Naive B cell (primary cell): Measurements from ENCODE around the gene PHF21B. TPM values are rescaled to one million over a fixed set of nuclear protein-coding genes. Genes with fewer than 3 reads are reported as not detected.

ENCODE experiments used
- ATAC-seq, 2 donors: fragments of 150-1000 bp; cut with Tn5 transposase; 2 replicates each; pipeline ENCODE4 v1.10.0; 2021; ENCODE audit warnings: low read depth in 2 of 2, mild to moderate bottlenecking in 2 of 2, moderate library complexity in 2 of 2
- DNase-seq: peaks from one replicate; pipeline ENCODE4 v3.0.0; 2022
- H3K27ac Mint-ChIP-seq, 6 donors: one replicate each; pipeline ENCODE4 v1.8.0; 2020 to 2022; ENCODE audit warnings: mild to moderate bottlenecking in 6 of 6, mixed read lengths in 6 of 6, moderate library complexity in 5 of 6, inconsistent platforms in 2 of 6
- H3K27me3 Mint-ChIP-seq, 3 donors: one replicate each; pipeline ENCODE4 v1.8.0; 2021 to 2022; ENCODE audit warnings: mixed read lengths in 3 of 3, mild to moderate bottlenecking in 1 of 3
- H3K36me3 Mint-ChIP-seq, 2 donors: one replicate each; pipeline ENCODE4 v1.8.0; 2020 to 2022; ENCODE audit warnings: mixed read lengths in 2 of 2, inconsistent platforms in 1 of 2, mild to moderate bottlenecking in 1 of 2
- H3K4me1 Mint-ChIP-seq, 3 donors: one replicate each; pipeline ENCODE4 v1.8.0; 2020 to 2022; ENCODE audit warnings: mixed read lengths in 3 of 3, inconsistent platforms in 1 of 3, mild to moderate bottlenecking in 1 of 3, moderate library complexity in 1 of 3
- H3K4me3 Mint-ChIP-seq, 8 donors: one replicate each; pipeline ENCODE4 v1.8.0; 2020 to 2022; ENCODE audit warnings: mild to moderate bottlenecking in 8 of 8, mixed read lengths in 8 of 8, moderate library complexity in 8 of 8, inconsistent platforms in 2 of 8
- H3K9me3 Mint-ChIP-seq, 7 donors: one replicate each; pipeline ENCODE4 v1.8.0; 2020 to 2022; ENCODE audit warnings: mixed read lengths in 7 of 7, mild to moderate bottlenecking in 5 of 7, inconsistent platforms in 2 of 7, moderate library complexity in 1 of 7
- polyA plus RNA-seq, 6 donors: library from polyadenylated mRNA; unstranded; fragments of 300-500 nt; fragmentation: Illumina TruSeq; gene quantifications; one replicate each; pipeline ENCODE4 v1.2.3, GENCODE V29; 2021; ENCODE audit warnings: low read depth in 6 of 6

Gene PHF21B
- polyA plus RNA-seq, 6 donors from 2014 or later: not detected

- peaks cover 0 to 10% of the 10 kb centered on the region in 2 donors for H3K36me3 Mint-ChIP-seq
- peaks cover 8 to 17% (median 14%) of the 10 kb centered on the region in 3 donors for H3K27me3 Mint-ChIP-seq
- ATAC-seq (no peak), DNase-seq (no peak)
- peak overlapping the region in 1 of 8 donors; percentile 48 for H3K4me3 Mint-ChIP-seq
- H3K9me3 Mint-ChIP-seq: peaks cover 0 to 23% (median 20%) of the 10 kb centered on the region in 7 donors
- no peaks in the 10 kb centered on the region for H3K4me1 Mint-ChIP-seq
- no peak overlapping the region for H3K27ac Mint-ChIP-seq
Measured at GRCh38 chr22:44840611-44841322, 169.0 kb downstream of the PHF21B start.

- H3K4me3 Mint-ChIP-seq: no peak overlapping the region
- peaks cover 0 to 24% (median 22%) of the 10 kb centered on the region in 7 donors for H3K9me3 Mint-ChIP-seq
- H3K27ac Mint-ChIP-seq: no peak overlapping the region
- ATAC-seq (no peak), DNase-seq (no peak)
- peaks cover 0 to 3% of the 10 kb centered on the region in 2 donors for H3K36me3 Mint-ChIP-seq
- no peaks in the 10 kb centered on the region for H3K4me1 Mint-ChIP-seq
- peaks cover 11 to 19% (median 14%) of the 10 kb centered on the region in 3 donors for H3K27me3 Mint-ChIP-seq
Measured at GRCh38 chr22:44839721-44840120, 170.1 kb downstream of the PHF21B start.

GRCh38 chr22:44839061-44839460 lies 170.7 kb downstream of the PHF21B start:
- ATAC-seq: no peak
- H3K27me3 Mint-ChIP-seq: peaks cover 12 to 20% (median 14%) of the 10 kb centered on the region in 3 donors
- no peaks in the 10 kb centered on the region for H3K36me3 Mint-ChIP-seq
- no peaks in the 10 kb centered on the region for H3K4me1 Mint-ChIP-seq
- H3K4me3 Mint-ChIP-seq: no peak overlapping the region
- no peak overlapping the region for H3K27ac Mint-ChIP-seq
- DNase-seq: no peak
- H3K9me3 Mint-ChIP-seq: peaks cover 0 to 24% (median 20%) of the 10 kb centered on the region in 7 donors

GRCh38 chr22:44838316-44839016 lies 171.3 kb downstream of the PHF21B start:
- H3K9me3 Mint-ChIP-seq: peaks cover 0 to 24% (median 17%) of the 10 kb centered on the region in 7 donors
- H3K27me3 Mint-ChIP-seq: peaks cover 14 to 25% (median 15%) of the 10 kb centered on the region in 3 donors
- no peaks in the 10 kb centered on the region for H3K4me1 Mint-ChIP-seq
- H3K27ac Mint-ChIP-seq: no peak overlapping the region
- H3K4me3 Mint-ChIP-seq: no peak overlapping the region
- ATAC-seq: no peak
- no peaks in the 10 kb centered on the region for H3K36me3 Mint-ChIP-seq
- DNase-seq: no peak

GRCh38 chr22:44837481-44837880 lies 172.3 kb downstream of the PHF21B start:
- Mint-ChIP-seq H3K9me3 (peaks cover 0 to 32% (median 19%) of the 10 kb centered on the region in 7 donors), H3K4me1 (no peaks in the 10 kb centered on the region), H3K4me3 (no peak overlapping the region), H3K27me3 (peaks cover 14 to 33% (median 15%) of the 10 kb centered on the region in 3 donors), H3K27ac (no peak overlapping the region), H3K36me3 (peaks cover 0 to 8% of the 10 kb centered on the region in 2 donors)
- ATAC-seq: no peak
- DNase-seq: no peak

- H3K4me3 Mint-ChIP-seq: no peak overlapping the region
- H3K4me1 Mint-ChIP-seq: no peaks in the 10 kb centered on the region
Measured at GRCh38 chr22:44834065-44834464, 175.7 kb downstream of the PHF21B start.

GRCh38 chr22:44831885-44832284 lies 177.9 kb downstream of the PHF21B start:
- Mint-ChIP-seq H3K4me3 (no peak overlapping the region), H3K27ac (no peak overlapping the region), H3K36me3 (peaks cover 0 to 13% of the 10 kb centered on the region in 2 donors), H3K27me3 (peaks cover 4 to 45% (median 13%) of the 10 kb centered on the region in 3 donors), H3K4me1 (peaks cover 0 to 2% (median 0%) of the 10 kb centered on the region in 3 donors), H3K9me3 (peaks cover 0 to 33% (median 18%) of the 10 kb centered on the region in 7 donors)
- no peak for ATAC-seq
- DNase-seq: no peak

More at GRCh38 chr22:44834065-44834464, 175.7 kb downstream of the PHF21B start:
- peaks cover 0 to 33% (median 19%) of the 10 kb centered on the region in 7 donors for H3K9me3 Mint-ChIP-seq
- peaks cover 0 to 9% of the 10 kb centered on the region in 2 donors for H3K36me3 Mint-ChIP-seq
- H3K27ac Mint-ChIP-seq: no peak overlapping the region
- ATAC-seq (no peak), DNase-seq (no peak)
- H3K27me3 Mint-ChIP-seq: peaks cover 0 to 33% (median 8%) of the 10 kb centered on the region in 3 donors

Other genes starting within 250 kb of the PHF21B start
- gene NUP50, start 153.9 kb upstream of the PHF21B start, polyA plus RNA-seq: 10 to 100 TPM; 26.9 to 49.7 (median 39.1) TPM
- gene KIAA0930, start 230.9 kb upstream of the PHF21B start, polyA plus RNA-seq: 1 to 10 TPM; 2.8 to 5.7 (median 5.0) TPM